K562 (cell line): ENCODE measurements around the gene ART4. TPM values are rescaled to one million over a fixed set of nuclear protein-coding genes. Genes with fewer than 3 reads are reported as not detected.

ENCODE experiments used
- ATAC-seq: fragments of 200-7000 bp; cut with Tn5 transposase; 3 replicates; pipeline ENCODE4 v1.9.1; 2020; ENCODE audit warnings: moderate library complexity
- BruUV-seq: library from RNA; stranded (reverse); fragments of 400-500 nt; replicated peaks from 2 replicates; lab custom pipeline; 2021; lab: Mats Ljungman, UMichigan
- CTCF ChIA-PET: fragments of 300-600 bp; formaldehyde crosslinking; extraction: SDS; loops from one replicate; lab custom pipeline; 2021; ENCODE audit warnings: low intra/inter-chr PET ratio; lab: Yijun Ruan, JAX
- POLR2A ChIA-PET: fragments of 300-600, 350-650 bp; sonication (Branson Sonifier 250); formaldehyde crosslinking; extraction: SDS; loops from one replicate; lab custom pipeline; 2021; ENCODE audit warnings: antibody characterized with exemption, inconsistent platforms; lab: Yijun Ruan, JAX
- DNase-seq, 4 experiments: peaks; one replicate each; pipeline versions ENCODE4 v3.0.0 to v3.0.0-alpha.2; 2011 to 2018; ENCODE audit warnings: low spot score in 3 of 4, mixed read lengths in 3 of 4; ENCODE audit errors: extremely low read depth in 1 of 4
- FAIRE-seq: peaks from 2 replicates; lab custom pipeline; 2011; peaks lifted over from hg19 to GRCh38; lab: Jason Lieb, UNC
- H2AFZ ChIP-seq: 2 replicates; pipeline ENCODE4 v1.6.0; 2011; ENCODE audit warnings: low read depth, low read length, control low read depth, inconsistent platforms
- H3K27ac ChIP-seq: fragments of 200-600 bp; 3 replicates; pipeline ENCODE4 v1.8.0; 2011; ENCODE audit warnings: low read depth, mild to moderate bottlenecking, control low read depth, inconsistent platforms, low read length, moderate library complexity, mixed read lengths; ENCODE audit errors: extremely low read depth
- H3K27me3 ChIP-seq, 2 experiments: fragments of 300-600 bp in 1 of 2; 2 replicates in 1 of 2; 3 replicates in 1 of 2; pipeline versions ENCODE4 v1.6.0 to v1.8.0; 2011; ENCODE audit warnings: inconsistent platforms in 2 of 2, low read length in 2 of 2, mild to moderate bottlenecking in 1 of 2, mixed read lengths in 1 of 2, moderate library complexity in 1 of 2; ENCODE audit not compliant: control insufficient read depth in 2 of 2, insufficient read depth in 2 of 2
- H3K36me3 ChIP-seq: fragments of 300-600 bp; 3 replicates; pipeline ENCODE4 v1.8.0; 2011; ENCODE audit warnings: mild to moderate bottlenecking, low read length, inconsistent platforms; ENCODE audit not compliant: control insufficient read depth, insufficient read depth
- H3K4me1 ChIP-seq, 2 experiments: fragments of 200-600 bp in 1 of 2; replicated peaks in 1 of 2; 2 replicates in 1 of 2; 3 replicates in 1 of 2; pipeline versions ENCODE4 v1.5.1 to v1.8.0; 2011; ENCODE audit warnings: inconsistent platforms in 2 of 2, low read length in 2 of 2, mild to moderate bottlenecking in 1 of 2, mixed read lengths in 1 of 2, moderate library complexity in 1 of 2; ENCODE audit not compliant: control insufficient read depth in 2 of 2, insufficient read depth in 2 of 2
- H3K4me2 ChIP-seq: 2 replicates; pipeline ENCODE4 v1.6.1; 2011; ENCODE audit warnings: low read length, control low read depth, inconsistent platforms, mixed read lengths; ENCODE audit not compliant: insufficient read depth
- H3K4me3 ChIP-seq: fragments of 200-600 bp; sonication (generic), shearing (Covaris generic); 2 replicates; pipeline ENCODE4 v1.5.1; 2016; ENCODE audit warnings: control low read depth, inconsistent platforms
- H3K79me2 ChIP-seq: fragments of 200-600 bp; 3 replicates; pipeline ENCODE4 v1.8.0; 2011; ENCODE audit warnings: low read length, inconsistent platforms; ENCODE audit not compliant: control insufficient read depth, insufficient read depth
- H3K9ac ChIP-seq, 2 experiments: 2 replicates each; pipeline versions ENCODE4 v1.6.0 to v1.6.1; 2011; ENCODE audit warnings: low read depth in 2 of 2, low read length in 2 of 2, control low read depth in 1 of 2, inconsistent platforms in 1 of 2, mild to moderate bottlenecking in 1 of 2, mixed read lengths in 1 of 2; ENCODE audit not compliant: insufficient read depth in 1 of 2
- H3K9me1 ChIP-seq: one replicate; pipeline ENCODE4 v1.6.0; 2011; ENCODE audit warnings: inconsistent platforms, mild to moderate bottlenecking, low read length, moderate library complexity; ENCODE audit not compliant: control insufficient read depth, insufficient read depth
- H3K9me3 ChIP-seq: replicated peaks from 2 replicates; pipeline ENCODE4 v1.5.1; 2011; ENCODE audit warnings: low read depth, low read length, inconsistent platforms; ENCODE audit not compliant: control insufficient read depth, insufficient read depth
- H4K20me1 ChIP-seq: replicated peaks from 2 replicates; pipeline ENCODE4 v1.6.1; 2011; ENCODE audit warnings: low read length, inconsistent platforms, mixed read lengths; ENCODE audit not compliant: control insufficient read depth, insufficient read depth
- ARID2 ChIP-seq: fragments of 450-650 bp; IDR thresholded peaks from 2 replicates; pipeline ENCODE4 v1.6.1; 2017; ENCODE audit warnings: antibody characterized with exemption, mild to moderate bottlenecking
- E2F4 ChIP-seq: sonication (generic); formaldehyde crosslinking; IDR thresholded peaks from 2 replicates; pipeline ENCODE4 v1.8.0; 2022; ENCODE audit warnings: mild to moderate bottlenecking, low read depth, missing genetic modification reagents
- ESRRA ChIP-seq: fragments of 450-650 bp; IDR thresholded peaks from 2 replicates; pipeline ENCODE4 v1.6.1; 2014; ENCODE audit warnings: low read depth, mild to moderate bottlenecking, moderate library complexity, borderline replicate concordance
- FOXP4 ChIP-seq: sonication (generic); formaldehyde crosslinking; IDR thresholded peaks from 2 replicates; pipeline ENCODE4 v1.8.0; 2022; ENCODE audit warnings: mild to moderate bottlenecking, missing genetic modification reagents, borderline replicate concordance
- GABPB2 ChIP-seq: fragments of 250-450 bp; sonication (Bioruptor Pico); conservative IDR thresholded peaks from 2 replicates; pipeline ENCODE4 v1.5.1; 2021; ENCODE audit warnings: mild to moderate bottlenecking
- GATAD2A ChIP-seq: fragments of 450-650 bp; IDR thresholded peaks from 2 replicates; pipeline ENCODE4 v1.6.1; 2017
- GTF2B ChIP-seq: IDR thresholded peaks from 2 replicates; pipeline ENCODE4 v1.6.1; 2011; ENCODE audit not compliant: insufficient read length; ENCODE audit errors: extremely low read depth
- GTF2F1 ChIP-seq: IDR thresholded peaks from 2 replicates; pipeline ENCODE4 v1.6.1; 2011; ENCODE audit warnings: low read depth, low read length, improper control_type of control experiment
- HBP1 ChIP-seq: fragments of 450-650 bp; formaldehyde crosslinking; IDR thresholded peaks from 2 replicates; pipeline ENCODE4 v1.4.0; 2022; ENCODE audit warnings: missing genetic modification characterization
- JUNB ChIP-seq: fragments of 450-650 bp; formaldehyde crosslinking; conservative IDR thresholded peaks from 2 replicates; pipeline ENCODE4 v1.4.0; 2020; ENCODE audit warnings: mild to moderate bottlenecking
- RAD51 ChIP-seq: fragments of 450-650 bp; IDR thresholded peaks from 2 replicates; pipeline ENCODE4 v1.7.1; 2016; ENCODE audit warnings: low read depth, mild to moderate bottlenecking, borderline replicate concordance
- SAFB2 ChIP-seq: fragments of 200-400 bp; formaldehyde crosslinking; IDR thresholded peaks from 2 replicates; pipeline ENCODE4 v1.6.1; 2018; ENCODE audit warnings: borderline replicate concordance, low read length, low read depth, moderate library complexity; ENCODE audit not compliant: severe bottlenecking
- SMAD1 ChIP-seq: fragments of 150-350 bp; IDR thresholded peaks from 2 replicates; pipeline ENCODE4 v1.6.1; 2014; ENCODE audit warnings: low read length, low read depth; ENCODE audit not compliant: partially characterized antibody
- ZNF655 ChIP-seq: fragments of 250-450 bp; sonication (Bioruptor Pico); IDR thresholded peaks from 2 replicates; pipeline ENCODE4 v1.5.0; 2021
- WGBS: fragments of 100-300 bp; shearing (Covaris generic); methylation state at CpG from one replicate; pipeline ENCODE4 v1.1.6; 2016; ENCODE audit warnings: low coverage, mixed read lengths; ENCODE audit not compliant: insufficient coverage; ENCODE audit errors: missing lambda C conversion rate; 5-methylcytosine and 5-hydroxymethylcytosine counted together
- in situ Hi-C: fragments of 300-500 bp; cut with MboI; formaldehyde crosslinking; loops from 4 replicates; pipeline ENCODE4 v1.15.0; 2018; ENCODE audit warnings: inconsistent platforms, mixed read lengths
- intact Hi-C: fragments of 100-400 bp; cut with micrococcal nuclease; formaldehyde crosslinking; loops from 2 replicates; pipeline ENCODE4 v1.14.2; 2022
- polyA plus RNA-seq, 8 experiments: library from polyadenylated mRNA; depleted of rRNA in 4 of 8; stranded (reverse) in 5 of 8; unstranded in 3 of 8; fragments of >200 nt; fragmentation: Nextera tagmentation in 2 of 8; fragmentation: Illumina TruSeq in 1 of 8; extraction: Ambion mirVana in 2 of 8; extraction: Trizol in 1 of 8; gene quantifications; 2 replicates each; pipeline versions ENCODE4 v1.2.1 to v1.2.3, GENCODE V29; 2011 to 2014; ENCODE audit warnings: inconsistent platforms in 1 of 8, missing spikeins in 1 of 8
- total RNA-seq, 7 experiments: library from RNA; depleted of rRNA in 6 of 7; stranded (reverse); fragments of >200 nt in 6 of 7; fragmentation: Illumina TruSeq in 2 of 7; extraction: Trizol in 2 of 7; gene quantifications; 2 replicates each; pipeline versions ENCODE4 v1.2.1 to v1.2.3, GENCODE V29; 2011 to 2021; ENCODE audit warnings: low replicate concordance in 1 of 7
- TF ChIP-seq, protein P1 (sequence below): IDR thresholded peaks from 2 replicates; pipeline ENCODE4 v1.6.1; 2014; ENCODE audit warnings: antibody characterized with exemption

The ART4 gene
- total and polyA plus RNA-seq, 9 of the 15 experiments (the other 6 are each of a cell fraction or from before 2014, with no cell fraction given), result 0.07 TPM; not detected in 8

DNA sequence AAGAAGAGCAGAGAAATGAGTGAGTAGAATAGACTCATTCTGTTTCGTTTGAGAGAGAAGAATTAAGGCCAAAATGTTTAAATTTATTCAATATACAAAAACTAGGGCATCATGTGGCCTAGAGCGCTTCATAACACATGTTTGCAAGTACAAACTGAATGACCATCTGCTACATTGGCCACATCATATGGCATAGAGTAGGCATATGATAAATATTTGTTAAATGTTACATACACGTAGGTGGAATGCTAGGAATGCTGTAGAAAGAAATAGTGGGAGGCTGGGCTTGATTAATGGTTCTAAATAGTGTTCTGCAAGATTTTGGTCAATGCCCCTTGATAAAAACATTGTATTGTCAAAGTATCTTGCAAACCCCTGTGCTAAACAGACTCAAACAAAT lies 31.6 kb upstream of the ART4 start:
- Histone ChIP-seq H2AFZ (no peak overlapping the region), H3K36me3 (no peaks in the 10 kb centered on the region), H3K4me2 (no peak overlapping the region), H3K79me2 (no peaks in the 10 kb centered on the region), H3K27me3 (no peaks in the 10 kb centered on the region), H4K20me1 (no peaks in the 10 kb centered on the region), H3K4me1 (no peaks in the 10 kb centered on the region; a peak in 1 of 5 replicates), H3K27ac (no peak overlapping the region), H3K4me3 (no peak overlapping the region), H3K9me1 (no peaks in the 10 kb centered on the region), H3K9me3 (no peaks in the 10 kb centered on the region), H3K9ac (no peak overlapping the region)
- in situ Hi-C loops (no loop called here), intact Hi-C loops (no loop called here)
- ATAC-seq, result no peak
- no peak for FAIRE-seq
- 5% methylated on average over 3 of the region's 3 CpGs for WGBS
- DNase-seq, result no peak
- ChIA-PET POLR2A (no interaction called here), CTCF (no interaction called here)
- BruUV-seq, result no TSS peak
- TF ChIP-seq GTF2B (no peak), RAD51 (no peak), GABPB2 (CRISPR knock-in tag) (no peak), SMAD1 (no peak), FOXP4 (no peak), ESRRA (no peak), E2F4 (CRISPR knock-in tag) (no peak), ZNF655 (CRISPR knock-in tag) (no peak), GTF2F1 (no peak), SAFB2 (no peak), GATAD2A (no peak), ARID2 (no peak), HBP1 (no peak), JUNB (no peak)
- TF ChIP-seq, protein P1, sequence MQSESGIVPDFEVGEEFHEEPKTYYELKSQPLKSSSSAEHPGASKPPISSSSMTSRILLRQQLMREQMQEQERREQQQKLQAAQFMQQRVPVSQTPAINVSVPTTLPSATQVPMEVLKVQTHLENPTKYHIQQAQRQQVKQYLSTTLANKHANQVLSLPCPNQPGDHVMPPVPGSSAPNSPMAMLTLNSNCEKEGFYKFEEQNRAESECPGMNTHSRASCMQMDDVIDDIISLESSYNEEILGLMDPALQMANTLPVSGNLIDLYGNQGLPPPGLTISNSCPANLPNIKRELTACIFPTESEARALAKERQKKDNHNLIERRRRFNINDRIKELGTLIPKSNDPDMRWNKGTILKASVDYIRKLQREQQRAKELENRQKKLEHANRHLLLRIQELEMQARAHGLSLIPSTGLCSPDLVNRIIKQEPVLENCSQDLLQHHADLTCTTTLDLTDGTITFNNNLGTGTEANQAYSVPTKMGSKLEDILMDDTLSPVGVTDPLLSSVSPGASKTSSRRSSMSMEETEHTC, result no peak
